ENCODE results near the gene TBC1D14.

DNA sequence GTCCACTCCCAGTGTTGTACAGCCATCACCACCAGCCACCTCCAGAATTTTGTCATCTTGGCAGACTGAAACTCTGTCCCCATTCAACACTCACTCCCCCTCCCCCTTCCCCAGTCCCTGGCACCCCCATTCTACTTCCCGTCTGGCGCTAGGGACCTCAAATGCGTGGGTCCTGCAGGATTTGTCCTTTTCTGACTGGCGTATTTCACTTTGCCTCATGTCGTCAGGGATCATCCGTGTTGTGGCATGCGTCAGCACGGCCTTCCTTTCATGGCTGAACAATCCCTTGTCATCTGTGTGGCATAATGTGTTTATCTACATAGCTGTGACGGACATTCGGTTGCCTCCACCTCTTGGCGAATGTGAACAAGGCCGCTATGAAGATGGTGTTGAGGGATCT lies 139.0 kb downstream of the TBC1D14 start:
- TF ChIP-seq, protein P1, sequence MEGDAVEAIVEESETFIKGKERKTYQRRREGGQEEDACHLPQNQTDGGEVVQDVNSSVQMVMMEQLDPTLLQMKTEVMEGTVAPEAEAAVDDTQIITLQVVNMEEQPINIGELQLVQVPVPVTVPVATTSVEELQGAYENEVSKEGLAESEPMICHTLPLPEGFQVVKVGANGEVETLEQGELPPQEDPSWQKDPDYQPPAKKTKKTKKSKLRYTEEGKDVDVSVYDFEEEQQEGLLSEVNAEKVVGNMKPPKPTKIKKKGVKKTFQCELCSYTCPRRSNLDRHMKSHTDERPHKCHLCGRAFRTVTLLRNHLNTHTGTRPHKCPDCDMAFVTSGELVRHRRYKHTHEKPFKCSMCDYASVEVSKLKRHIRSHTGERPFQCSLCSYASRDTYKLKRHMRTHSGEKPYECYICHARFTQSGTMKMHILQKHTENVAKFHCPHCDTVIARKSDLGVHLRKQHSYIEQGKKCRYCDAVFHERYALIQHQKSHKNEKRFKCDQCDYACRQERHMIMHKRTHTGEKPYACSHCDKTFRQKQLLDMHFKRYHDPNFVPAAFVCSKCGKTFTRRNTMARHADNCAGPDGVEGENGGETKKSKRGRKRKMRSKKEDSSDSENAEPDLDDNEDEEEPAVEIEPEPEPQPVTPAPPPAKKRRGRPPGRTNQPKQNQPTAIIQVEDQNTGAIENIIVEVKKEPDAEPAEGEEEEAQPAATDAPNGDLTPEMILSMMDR (IDR thresholded peaks at IDR 0.05): no peak
- no peak for TF ChIP-seq POLR2A (IDR thresholded peaks at IDR 0.05)

All from heart left ventricle (tissue), 13 donors.